GM18861 (cell line): Measurements from ENCODE around the gene FIGLA.
"Not testable (repeated sequence)": the region's sequence is repeated elsewhere in the genome, so short reads cannot be mapped to it uniquely, and the experiment has no call there.

Source experiments
- ATAC-seq: cut with Tn5 transposase; IDR thresholded peaks from one replicate; pipeline ENCODE4 v1.9.1; 2021; ENCODE audit not compliant: unreplicated experiment

FIGLA gene

DNA sequence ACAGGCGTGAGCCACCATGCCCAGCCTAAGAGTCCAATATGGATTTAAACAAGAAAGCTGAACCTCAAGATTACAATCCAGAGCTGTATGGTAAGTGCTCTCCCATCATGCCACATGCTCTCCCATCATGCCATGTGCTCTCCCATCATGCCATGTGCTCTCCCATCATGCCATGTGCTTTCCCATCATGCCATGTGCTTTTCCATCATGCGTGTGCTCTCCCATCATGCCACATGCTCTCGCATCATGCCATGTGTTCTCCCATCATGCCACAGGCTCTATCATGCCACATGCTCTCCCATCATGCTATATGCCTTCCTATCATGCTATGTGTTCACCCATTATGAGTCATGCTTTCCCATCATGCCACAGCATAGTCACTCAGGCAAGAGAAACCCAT is 43.2 kb downstream of the FIGLA start:
- no peak for ATAC-seq

DNA sequence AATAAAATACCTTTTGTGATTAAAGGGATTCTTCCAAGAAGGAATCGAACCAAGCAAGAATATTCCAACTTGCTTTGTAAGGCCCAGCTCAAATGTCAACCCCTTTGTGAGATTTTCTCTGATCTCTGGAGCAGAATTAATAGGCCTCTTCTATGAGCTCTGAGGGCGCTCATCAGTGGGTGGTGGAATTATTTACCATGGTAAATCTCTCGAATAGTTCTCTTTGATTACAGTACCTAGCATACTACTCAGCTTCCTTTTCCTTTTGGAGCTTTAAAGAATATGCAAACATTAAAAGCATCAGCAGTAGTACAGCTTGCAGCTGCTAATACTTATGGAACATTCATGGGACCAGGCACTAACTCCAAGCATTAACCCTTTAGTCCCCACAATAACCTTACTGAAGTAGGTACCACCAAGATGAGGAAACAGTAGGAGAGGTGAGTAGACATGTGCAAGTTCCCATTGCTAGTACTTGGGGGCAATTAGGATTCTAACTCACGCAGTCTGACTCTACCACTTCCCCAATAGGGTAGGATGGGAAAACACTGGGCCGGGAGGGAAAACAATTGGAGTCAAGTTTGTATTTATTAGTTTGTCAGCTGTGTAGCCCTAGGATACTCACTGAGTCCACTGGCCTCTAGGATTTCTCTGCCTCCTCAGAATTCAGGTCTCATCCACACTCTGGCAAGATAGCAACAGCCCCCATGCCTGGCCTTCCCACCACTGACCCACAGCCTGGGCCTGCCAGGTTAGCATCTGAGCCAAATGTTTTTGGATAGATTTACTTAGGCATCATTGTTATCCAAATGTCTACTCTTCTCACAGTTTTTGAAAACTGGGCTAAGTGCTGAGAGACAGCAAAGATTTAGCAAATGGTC is 44.1 kb downstream of the FIGLA start:
- ATAC-seq = no peak

DNA sequence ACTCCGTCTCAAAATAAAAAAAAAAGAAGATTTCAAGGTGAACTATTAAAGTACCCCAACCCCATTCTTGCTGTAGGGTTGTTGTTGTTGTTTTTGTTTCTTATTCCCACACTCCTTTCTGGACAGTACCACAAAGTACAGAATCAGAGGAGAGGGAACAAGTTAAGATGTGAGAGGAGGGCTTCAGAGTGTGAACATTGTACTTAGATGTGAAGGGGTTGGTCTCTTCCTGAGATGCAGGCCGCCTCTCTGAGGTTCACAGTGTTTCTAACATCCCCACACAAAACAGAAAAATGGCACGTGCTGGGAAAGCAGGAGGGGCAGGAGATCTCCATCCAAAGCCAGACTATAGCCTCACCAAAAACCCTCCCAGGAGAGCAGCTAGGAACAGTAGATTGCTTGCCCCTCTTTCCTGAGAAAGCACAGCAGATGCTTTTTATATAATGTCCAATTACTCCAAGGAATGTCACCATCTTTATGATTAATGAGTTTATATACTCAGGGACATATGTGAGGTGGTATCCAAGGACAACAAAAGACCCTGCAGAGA is 45.1 kb downstream of the FIGLA start:
- no peak for ATAC-seq

DNA sequence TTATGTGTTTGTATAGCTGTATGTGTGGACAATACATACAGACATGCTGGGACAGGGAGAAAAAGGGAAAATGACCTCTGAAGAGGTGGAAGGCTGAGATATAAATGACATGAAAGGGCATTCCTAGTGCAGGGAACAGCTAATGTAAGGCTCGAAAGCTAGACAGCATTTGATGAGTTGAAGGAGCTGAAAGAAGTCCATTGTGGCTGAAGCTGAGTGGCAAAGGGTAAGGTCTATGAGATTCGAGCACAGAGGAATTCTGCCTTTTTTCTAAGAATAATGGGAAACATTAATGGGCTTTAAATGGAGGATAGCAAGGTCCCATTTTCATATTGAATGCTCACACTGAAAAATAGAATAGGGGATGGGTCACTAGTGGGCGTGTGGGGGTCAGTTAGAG is 46.0 kb downstream of the FIGLA start:
- ATAC-seq = no peak

DNA sequence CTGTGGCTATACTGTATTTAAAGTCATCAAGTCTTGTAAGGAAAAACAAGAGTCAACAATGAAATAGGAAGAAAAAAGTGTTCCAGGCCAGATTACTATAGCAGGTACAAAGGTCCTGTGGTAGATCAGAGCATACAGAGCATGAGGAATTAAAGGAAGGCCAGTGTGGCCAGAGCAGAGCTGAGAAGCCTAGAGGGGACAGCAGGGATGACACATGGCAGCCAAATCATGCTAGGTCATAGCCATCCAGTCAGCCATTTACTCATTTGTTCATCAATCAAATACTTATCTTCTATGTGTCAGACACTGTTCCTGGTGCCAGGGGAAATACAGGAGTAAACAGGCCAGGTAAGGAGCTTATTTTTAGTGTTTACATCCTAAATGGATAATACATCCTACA is 46.8 kb downstream of the FIGLA start:
- ATAC-seq = no peak

DNA sequence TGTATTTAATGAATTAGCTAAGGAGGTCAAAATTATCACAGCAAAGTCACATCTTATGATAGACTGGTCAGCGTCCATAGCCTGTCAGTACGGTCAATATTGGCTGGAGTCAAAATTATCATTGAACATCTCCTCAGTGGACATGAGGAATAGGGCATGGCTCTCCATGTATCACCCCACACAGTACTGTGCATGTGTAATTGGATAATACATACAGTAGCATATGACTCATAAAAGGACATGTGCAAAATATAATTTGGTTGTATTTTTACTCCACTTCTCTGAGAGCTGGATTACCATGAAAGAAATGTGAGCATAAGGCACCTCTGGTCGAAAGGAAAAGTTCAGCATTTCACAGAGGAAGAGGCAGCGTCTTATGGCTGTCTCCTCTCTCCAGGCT is 47.4 kb downstream of the FIGLA start:
- ATAC-seq = no peak

DNA sequence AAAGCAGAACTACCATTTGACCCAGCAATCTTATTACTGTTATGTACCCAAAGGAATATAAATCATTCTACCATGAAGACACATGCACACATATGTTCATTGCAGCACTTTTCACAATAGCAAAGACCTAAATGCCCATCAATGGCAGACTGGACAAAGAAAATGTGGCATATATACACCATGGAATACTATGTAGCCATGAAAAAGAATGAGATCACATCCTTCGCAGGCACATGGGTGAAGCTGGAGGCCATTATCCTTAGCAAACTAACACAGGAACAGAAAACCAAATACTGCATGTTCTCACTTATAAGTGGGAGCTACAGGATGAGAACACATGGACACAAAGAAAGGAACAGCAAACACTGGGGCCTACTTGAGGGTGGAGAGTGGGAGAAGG is 51.0 kb downstream of the FIGLA start:
- ATAC-seq = not testable (repeated sequence)

DNA sequence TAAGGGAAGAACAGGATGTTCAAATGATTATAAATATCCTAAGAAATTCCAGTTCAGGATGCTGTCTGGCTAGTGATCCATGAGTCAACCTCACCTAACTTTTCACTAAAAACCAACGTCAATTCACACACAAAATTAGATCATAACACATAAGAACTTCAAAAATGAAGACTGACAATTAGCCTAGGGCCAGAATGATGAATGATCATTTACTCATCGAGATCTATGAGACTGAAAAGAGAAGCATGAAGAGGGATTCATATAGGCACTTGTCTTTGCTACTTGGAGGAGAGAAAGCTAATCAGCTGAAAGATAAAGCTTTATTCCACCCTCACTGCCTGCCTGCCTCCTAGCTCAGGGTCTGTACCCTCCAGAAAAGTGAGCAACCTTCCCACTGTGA is 52.3 kb downstream of the FIGLA start:
- no peak for ATAC-seq

DNA sequence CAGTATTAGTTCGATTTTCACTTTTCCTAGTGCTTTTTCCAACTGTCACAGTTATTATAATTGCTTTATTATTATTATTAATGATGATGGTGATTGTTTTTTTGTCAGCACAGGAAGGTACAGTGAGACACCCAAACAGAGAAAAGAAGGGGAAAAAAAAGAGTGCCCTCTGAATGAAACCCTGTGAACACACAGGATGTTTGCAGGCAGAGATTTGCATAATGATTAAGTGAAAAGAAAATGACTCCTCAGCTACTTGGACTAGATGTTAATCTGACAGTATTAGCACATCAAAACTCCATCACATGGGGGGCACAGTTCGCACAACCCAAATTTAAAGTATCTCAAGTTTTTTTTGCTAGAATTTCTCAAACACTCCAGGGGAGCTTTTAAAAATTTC is 55.4 kb downstream of the FIGLA start:
- ATAC-seq = no peak

DNA sequence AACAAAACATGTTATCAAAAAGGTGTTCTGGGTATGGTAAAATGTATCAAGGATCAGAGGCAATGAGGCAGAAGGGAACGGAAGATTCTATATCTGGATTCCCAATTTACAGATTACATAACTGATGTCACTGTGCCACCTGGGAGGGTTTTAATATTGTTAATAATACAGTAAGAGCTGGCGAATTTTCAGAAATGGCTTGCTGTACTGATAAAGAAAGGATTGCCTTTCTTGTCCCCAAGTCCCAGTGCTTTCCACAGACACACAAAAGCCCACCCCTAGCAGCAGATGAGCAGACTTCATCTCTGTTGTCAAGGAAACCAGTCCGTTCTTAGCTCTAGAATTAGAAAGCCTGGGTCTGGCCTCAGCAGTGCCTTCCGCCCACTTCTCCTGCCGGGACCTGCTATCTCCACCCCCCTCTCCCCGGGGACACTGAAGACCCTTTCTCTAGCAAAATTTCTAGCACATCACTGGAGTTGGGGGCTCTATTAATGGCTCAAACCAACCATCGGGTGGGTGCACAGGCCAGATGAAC is 56.7 kb downstream of the FIGLA start:
- ATAC-seq = no peak

DNA sequence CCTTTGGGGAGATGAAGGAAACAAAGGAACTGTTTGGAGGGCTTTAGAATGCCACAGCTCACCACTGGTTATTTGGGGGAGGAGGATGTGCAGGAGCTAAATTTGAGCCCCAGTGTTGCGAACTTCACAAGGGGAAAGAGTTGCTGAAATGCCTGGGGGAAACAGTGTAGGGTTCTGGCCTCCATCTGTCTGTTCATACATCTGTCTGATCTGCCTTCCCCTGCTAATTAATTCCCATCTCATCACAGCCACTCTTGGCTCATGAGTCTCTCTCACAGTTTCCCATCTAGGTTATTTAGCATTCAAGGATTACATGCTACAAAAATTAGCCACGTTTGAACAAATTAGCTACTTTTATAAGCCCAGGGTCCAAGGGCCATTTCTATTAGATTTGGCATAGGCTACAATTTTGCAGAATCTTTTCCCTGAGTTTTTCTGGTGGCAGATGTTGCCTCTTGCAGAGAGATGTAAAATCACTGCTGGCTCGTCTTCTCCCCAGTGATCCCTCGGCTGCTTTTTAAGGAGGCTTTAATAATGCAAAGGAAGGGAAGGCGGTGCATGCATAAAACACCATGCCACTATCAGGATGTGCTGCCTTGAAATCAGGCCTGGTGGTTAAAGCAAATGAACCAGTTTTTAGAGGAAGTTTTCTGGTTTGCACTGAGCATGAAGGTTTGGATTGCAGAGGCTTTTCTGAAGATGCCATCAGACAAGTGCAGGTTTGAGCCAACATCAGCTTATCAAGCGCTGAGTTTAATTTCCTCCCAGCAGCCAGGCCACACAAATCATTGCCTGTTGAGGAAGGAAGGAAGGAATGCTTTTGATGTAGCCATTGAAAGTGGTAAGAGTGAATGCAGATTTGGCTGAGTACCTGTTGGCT is 57.4 kb downstream of the FIGLA start:
- ATAC-seq = no peak

DNA sequence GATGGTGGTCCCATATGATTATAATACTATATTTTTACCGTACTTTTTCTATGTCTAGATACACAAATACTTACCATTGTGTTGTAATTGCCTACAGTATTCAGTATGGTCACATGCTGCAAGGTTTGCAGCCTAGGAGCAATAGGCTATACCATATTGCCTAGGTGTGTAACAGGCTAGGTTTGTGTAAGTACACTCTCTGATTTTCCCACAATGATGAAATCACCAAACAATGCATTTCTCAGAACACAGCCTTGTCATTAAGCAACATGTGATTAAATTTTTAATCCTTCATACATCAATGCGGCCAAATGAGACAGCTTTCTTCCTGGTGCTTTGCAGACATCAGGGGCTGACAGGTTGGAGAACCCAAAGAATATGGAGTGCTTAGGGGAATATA is 59.7 kb downstream of the FIGLA start:
- no peak for ATAC-seq

DNA sequence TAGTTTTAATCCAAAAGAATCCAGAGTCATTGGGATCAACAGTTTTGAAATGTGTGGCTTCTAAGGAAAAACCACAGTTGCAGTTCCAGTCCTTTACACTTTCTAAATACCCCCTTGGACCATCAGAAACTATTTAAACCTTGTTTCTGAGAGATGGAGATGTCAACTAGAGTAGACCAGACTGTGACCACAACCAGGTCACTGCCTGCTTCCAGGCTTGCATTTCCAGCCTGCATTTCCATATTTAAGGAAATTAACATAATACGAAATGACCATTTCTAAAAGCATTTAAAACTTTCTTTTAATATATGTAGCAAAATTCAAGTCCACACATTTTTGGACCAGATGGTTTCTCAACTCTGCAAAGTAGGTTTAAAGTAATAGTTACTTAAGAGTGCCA is 60.8 kb downstream of the FIGLA start:
- no peak for ATAC-seq

DNA sequence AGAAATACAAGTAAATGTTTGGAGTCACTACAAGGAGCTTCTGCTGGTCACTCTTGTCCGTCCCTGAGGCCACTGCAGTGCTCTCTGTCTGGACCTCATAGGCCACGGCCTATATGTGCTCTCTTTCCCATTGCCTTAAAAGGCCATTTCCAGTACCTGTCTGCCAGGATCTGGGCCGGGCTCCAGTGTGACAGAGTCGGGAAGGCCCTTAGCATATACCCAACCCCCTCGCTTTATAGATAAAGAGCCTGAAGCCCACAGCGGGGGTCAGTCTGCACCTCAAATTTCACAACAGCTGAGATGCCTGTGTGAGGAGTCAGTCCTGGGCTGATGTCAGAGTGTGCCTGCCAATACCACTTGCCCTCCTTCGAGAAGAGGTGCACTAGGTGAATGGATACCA is 62.3 kb downstream of the FIGLA start:
- ATAC-seq = no peak
